Mesendoderm (in vitro differentiated cells): ENCODE data around the gene ITGA8. TPM values are rescaled to one million over a fixed set of nuclear protein-coding genes. Genes with fewer than 3 reads are reported as not detected.
"Not testable (repeated sequence)": the region's sequence is repeated elsewhere in the genome, so short reads cannot be mapped to it uniquely, and the experiment has no call there.

Source experiments
- DNase-seq: peaks from one replicate; pipeline ENCODE4 v3.0.0; 2013
- H2AK5ac ChIP-seq: 2 replicates; pipeline ENCODE4 v1.6.1; 2013; ENCODE audit warnings: low read length, inconsistent platforms
- H2BK120ac ChIP-seq: 2 replicates; pipeline ENCODE4 v1.6.1; 2013; ENCODE audit warnings: low read depth, mild to moderate bottlenecking, low read length, moderate library complexity, mixed read lengths
- H2BK15ac ChIP-seq: replicated peaks from 2 replicates; pipeline ENCODE4 v1.6.1; 2013; ENCODE audit warnings: low read depth, mild to moderate bottlenecking, moderate library complexity
- H2BK5ac ChIP-seq: 2 replicates; pipeline ENCODE4 v1.6.1; 2013; ENCODE audit warnings: low read length, inconsistent platforms
- H3K18ac ChIP-seq: 2 replicates; pipeline ENCODE4 v1.6.1; 2013; ENCODE audit warnings: mild to moderate bottlenecking, low read length, mixed read lengths
- H3K23ac ChIP-seq: one replicate; pipeline ENCODE4 v1.6.1; 2013; ENCODE audit warnings: low read length
- H3K27ac ChIP-seq: 2 replicates; pipeline ENCODE4 v1.5.1; 2013; ENCODE audit warnings: low read depth, mild to moderate bottlenecking, inconsistent platforms, low read length, moderate library complexity
- H3K27me3 ChIP-seq: 2 replicates; pipeline ENCODE4 v1.6.1; 2013; ENCODE audit warnings: low read length, control low read depth, mild to moderate bottlenecking, inconsistent platforms; ENCODE audit not compliant: insufficient read depth, poor library complexity
- H3K36me3 ChIP-seq: 2 replicates; pipeline ENCODE4 v1.6.1; 2013; ENCODE audit warnings: low read length, inconsistent platforms; ENCODE audit not compliant: control insufficient read depth, insufficient read depth
- H3K4ac ChIP-seq: one replicate; pipeline ENCODE4 v1.6.1; 2013; ENCODE audit warnings: low read depth, mild to moderate bottlenecking, low read length, moderate library complexity
- H3K4me1 ChIP-seq: 2 replicates; pipeline ENCODE4 v1.6.1; 2013; ENCODE audit warnings: low read depth, low read length, inconsistent platforms; ENCODE audit not compliant: control insufficient read depth
- H3K4me2 ChIP-seq: 2 replicates; pipeline ENCODE4 v1.6.1; 2013; ENCODE audit warnings: low read length
- H3K4me3 ChIP-seq: 2 replicates; pipeline ENCODE4 v1.5.1; 2013; ENCODE audit warnings: mild to moderate bottlenecking, low read length
- H3K56ac ChIP-seq: one replicate; pipeline ENCODE4 v1.6.1; 2013; ENCODE audit warnings: low read length
- H3K79me1 ChIP-seq: 2 replicates; pipeline ENCODE4 v1.6.1; 2013; ENCODE audit warnings: low read length, inconsistent platforms
- H3K79me2 ChIP-seq: 2 replicates; pipeline ENCODE4 v1.6.1; 2013; ENCODE audit warnings: mild to moderate bottlenecking, low read length; ENCODE audit not compliant: control insufficient read depth, insufficient read depth
- H3K9ac ChIP-seq: 2 replicates; pipeline ENCODE4 v1.6.1; 2013; ENCODE audit warnings: low read length, inconsistent platforms
- H4K5ac ChIP-seq: one replicate; pipeline ENCODE4 v1.6.1; 2013; ENCODE audit warnings: low read length
- H4K8ac ChIP-seq: one replicate; pipeline ENCODE4 v1.6.1; 2013; ENCODE audit warnings: low read depth, mild to moderate bottlenecking, control low read depth, low read length, moderate library complexity
- WGBS: extraction: QIAGEN DNeasy Blood & Tissue Kit; methylation state at CpG from one replicate; pipeline ENCODE4 v1.1.7; 2013; ENCODE audit warnings: low lambda C conversion rate, missing lambda C conversion rate; ENCODE audit not compliant: insufficient coverage; ENCODE audit errors: extremely low coverage; 5-methylcytosine and 5-hydroxymethylcytosine counted together
- polyA plus RNA-seq, 2 experiments: library from polyadenylated mRNA; stranded (reverse); fragments of 200-250 nt; gene quantifications; one replicate each; pipeline ENCODE4 v1.2.3, GENCODE V29; 2013

The ITGA8 gene
- polyA plus RNA-seq (2013, experiment 1 of 2), result 0.01 TPM
- under 0.01 TPM for polyA plus RNA-seq (2013, experiment 2 of 2)

- DNase-seq, result peak; percentile 83
- H2BK120ac ChIP-seq, result no peak within 1 kb of the TSS
These were observed at the start of gene ITGA8 for GRCh38 chr10:15719899-15720634. TSS of gene ITGA8 (minus strand) at chr10:15719922. CDS start at chr10:15719771, 151 bp downstream.

GRCh38 chr10:15764892-15765454 lies 45.3 kb upstream of the ITGA8 start:
- Histone ChIP-seq H3K27me3 (no peaks in the 10 kb centered on the region), H3K23ac (no peak overlapping the region), H3K4me1 (no peaks in the 10 kb centered on the region), H2BK5ac (no peak overlapping the region), H3K79me2 (no peaks in the 10 kb centered on the region), H2AK5ac (no peak overlapping the region), H3K18ac (no peak overlapping the region), H4K5ac (no peak overlapping the region), H4K8ac (no peak overlapping the region), H3K4me3 (no peak overlapping the region), H3K36me3 (no peaks in the 10 kb centered on the region), H3K4me2 (no peak overlapping the region), H3K79me1 (no peaks in the 10 kb centered on the region), H2BK15ac (no peak overlapping the region), H2BK120ac (no peak overlapping the region), H3K9ac (no peak overlapping the region), H3K27ac (no peak overlapping the region), H3K56ac (no peak overlapping the region), H3K4ac (no peak overlapping the region)
- no peak for DNase-seq
- WGBS, result no CpG with 5 or more reads among the region's 2 CpGs

More at GRCh38 chr10:15719899-15720634, at the start of gene ITGA8:
- H3K4me1 ChIP-seq, result no peaks in the 10 kb centered on the region
- no peak within 1 kb of the TSS for H2BK15ac ChIP-seq
- H3K27ac ChIP-seq, result no peak within 1 kb of the TSS
- no peak within 1 kb of the TSS for H2BK5ac ChIP-seq
- no peaks in the 10 kb centered on the region for H3K36me3 ChIP-seq
- peak within 1 kb of the TSS; percentile 65 for H3K4me2 ChIP-seq
- H2AK5ac ChIP-seq, result no peak within 1 kb of the TSS
- peaks cover 4% of the 10 kb centered on the region for H3K27me3 ChIP-seq
- H3K4ac ChIP-seq, result no peak within 1 kb of the TSS
- H3K9ac ChIP-seq, result peak within 1 kb of the TSS; percentile 20
- no peak within 1 kb of the TSS for H3K4me3 ChIP-seq
- H3K79me1 ChIP-seq, result no peaks in the 10 kb centered on the region
- no peak within 1 kb of the TSS for H3K18ac ChIP-seq
- no peak within 1 kb of the TSS for H4K8ac ChIP-seq
- peak within 1 kb of the TSS; percentile 10 for H3K56ac ChIP-seq
- no peak within 1 kb of the TSS for H4K5ac ChIP-seq
- no peaks in the 10 kb centered on the region for H3K79me2 ChIP-seq
- no CpG with 5 or more reads among the region's 33 CpGs for WGBS
- no peak within 1 kb of the TSS for H3K23ac ChIP-seq

- no peaks in the 10 kb centered on the region for H3K27me3 ChIP-seq
- H3K18ac ChIP-seq, result no peak overlapping the region
- H3K79me1 ChIP-seq, result no peaks in the 10 kb centered on the region
- no peak overlapping the region for H2BK120ac ChIP-seq
- H3K56ac ChIP-seq, result no peak overlapping the region
- no CpG with 5 or more reads among the region's 8 CpGs for WGBS
- H2BK15ac ChIP-seq, result no peak overlapping the region
- H4K5ac ChIP-seq, result no peak overlapping the region
- H2BK5ac ChIP-seq, result no peak overlapping the region
- no peaks in the 10 kb centered on the region for H3K36me3 ChIP-seq
- no peak overlapping the region for H3K9ac ChIP-seq
- no peak overlapping the region for H4K8ac ChIP-seq
- H3K79me2 ChIP-seq, result no peaks in the 10 kb centered on the region
- H3K23ac ChIP-seq, result no peak overlapping the region
- no peak overlapping the region for H3K4me3 ChIP-seq
- H3K27ac ChIP-seq, result no peak overlapping the region
- H3K4me2 ChIP-seq, result no peak overlapping the region
- DNase-seq, result no peak
- H2AK5ac ChIP-seq, result no peak overlapping the region
- H3K4ac ChIP-seq, result no peak overlapping the region
- H3K4me1 ChIP-seq, result no peaks in the 10 kb centered on the region
These were observed 43.3 kb upstream of the ITGA8 start for GRCh38 chr10:15763006-15763405.

- not testable (repeated sequence) for H4K8ac ChIP-seq, H3K4me1 ChIP-seq, H3K79me2 ChIP-seq, H3K18ac ChIP-seq, DNase-seq, H4K5ac ChIP-seq, H3K9ac ChIP-seq, H3K23ac ChIP-seq, H3K4me3 ChIP-seq, H2BK120ac ChIP-seq, H3K56ac ChIP-seq, H2BK15ac ChIP-seq, H2AK5ac ChIP-seq, H3K36me3 ChIP-seq, H3K27me3 ChIP-seq, H3K4me2 ChIP-seq, H3K27ac ChIP-seq, H3K4ac ChIP-seq, H3K79me1 ChIP-seq, H2BK5ac ChIP-seq
- WGBS, result no CpG with 5 or more reads among the region's 6 CpGs
These were observed 42.5 kb upstream of the ITGA8 start for GRCh38 chr10:15762239-15762638.

GRCh38 chr10:15761224-15761623 lies 41.5 kb upstream of the ITGA8 start:
- H3K4me1 ChIP-seq, result not testable (repeated sequence)

More at GRCh38 chr10:15761224-15761623, 41.5 kb upstream of the ITGA8 start:
- H2BK15ac ChIP-seq, H3K56ac ChIP-seq, H3K9ac ChIP-seq, H2BK120ac ChIP-seq, H4K5ac ChIP-seq, H2BK5ac ChIP-seq, H3K4ac ChIP-seq, H4K8ac ChIP-seq, H3K79me1 ChIP-seq, H3K36me3 ChIP-seq, H3K23ac ChIP-seq, H3K4me2 ChIP-seq, H2AK5ac ChIP-seq, DNase-seq, H3K27me3 ChIP-seq, H3K79me2 ChIP-seq, H3K4me3 ChIP-seq, H3K27ac ChIP-seq, H3K18ac ChIP-seq: not testable (repeated sequence)
- no CpG with 5 or more reads among the region's 4 CpGs for WGBS
